Measurements from ENCODE around the gene FXYD5.

Gene FXYD5

DNA sequence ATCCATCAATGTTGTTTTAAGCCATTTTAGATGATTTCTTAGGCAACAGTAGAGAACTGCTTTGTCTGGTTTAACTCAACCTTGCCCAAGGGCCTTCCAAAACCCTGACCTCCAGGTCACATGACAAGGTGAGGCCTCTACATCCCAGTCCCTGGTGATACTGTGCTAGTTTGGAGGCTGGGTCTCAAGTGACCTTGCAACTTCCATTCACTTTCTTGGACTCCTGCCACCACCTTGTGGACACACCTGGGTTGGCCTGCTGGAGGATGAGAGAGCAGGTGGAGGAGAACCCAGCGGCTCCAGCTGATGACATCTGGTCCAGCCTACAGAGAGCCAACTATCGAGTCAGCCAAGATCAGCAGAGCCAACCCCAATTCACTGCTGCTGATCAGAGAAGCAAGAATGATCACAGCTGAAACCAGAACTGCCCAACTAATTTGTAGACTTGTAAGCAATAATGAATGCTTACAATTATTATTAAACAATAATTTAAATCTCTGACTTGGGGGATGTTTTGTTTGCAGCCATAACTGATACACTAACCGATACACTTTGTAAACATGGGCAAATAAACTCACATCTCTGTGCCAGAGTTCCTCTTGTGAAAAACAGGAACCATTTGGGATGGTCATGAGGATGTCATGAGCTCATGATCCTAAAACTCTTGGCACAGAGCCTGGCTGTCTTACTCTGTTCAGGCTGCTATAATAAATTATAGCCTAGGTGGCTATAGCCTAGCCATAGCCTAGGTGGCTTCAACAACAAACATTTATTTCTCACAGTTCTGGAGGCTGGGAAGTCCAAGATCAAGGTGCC is 62.5 kb downstream of the FXYD5 start:
- peak in 1 of 2 experiments; percentile 31 for DNase-seq

GRCh38 chr19:35217649-35217990 is 63.1 kb downstream of the FXYD5 start:
- DNase-seq = no peak

DNA sequence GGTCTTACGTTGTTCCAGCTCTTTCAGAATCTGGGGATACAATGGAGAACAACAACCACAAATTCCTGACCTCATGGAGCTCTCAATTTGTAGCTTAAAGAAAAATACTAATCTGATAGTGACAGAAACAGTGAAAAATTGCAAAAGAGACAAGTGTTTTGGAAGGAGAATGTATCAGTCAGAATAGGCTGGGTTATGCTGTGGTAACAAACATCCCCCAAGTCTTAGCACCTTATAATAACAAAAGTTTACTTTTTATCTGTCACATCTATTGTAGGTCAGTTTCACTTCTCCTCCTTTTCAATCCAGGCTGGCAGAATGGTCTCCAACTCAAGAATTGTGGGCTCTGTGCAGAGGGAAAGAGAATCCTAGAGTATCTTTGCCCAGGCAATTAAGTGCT is 64.5 kb downstream of the FXYD5 start:
- DNase-seq = no peak
